Kidney (tissue), 14 donors: ENCODE measurements around the gene YOD1. TPM values are rescaled to one million over a fixed set of nuclear protein-coding genes. Genes with fewer than 3 reads are reported as not detected.

Experiments
- DNase-seq, 5 donors: peaks; one replicate each; pipeline ENCODE4 v3.0.0-alpha.2; 2013 to 2020
- FAIRE-seq: peaks from 2 replicates; lab custom pipeline; 2012; peaks lifted over from hg19 to GRCh38; lab: Jason Lieb, UNC
- H3K27ac ChIP-seq, 2 donors: one replicate each; pipeline ENCODE4 v1.7.0; 2013; ENCODE audit warnings: low read depth in 2 of 2, low read length in 2 of 2, inconsistent platforms in 1 of 2
- H3K27me3 ChIP-seq: one replicate; pipeline ENCODE4 v1.7.1; 2013; ENCODE audit warnings: low read length, inconsistent platforms; ENCODE audit not compliant: control insufficient read depth, insufficient read depth
- H3K36me3 ChIP-seq, 3 donors: one replicate each; pipeline versions ENCODE4 v1.7.0 to v1.7.1; 2013; ENCODE audit warnings: low read length in 3 of 3, control low read depth in 1 of 3, inconsistent platforms in 1 of 3; ENCODE audit not compliant: insufficient read depth in 3 of 3, control insufficient read depth in 2 of 3
- H3K4me1 ChIP-seq, 3 donors: one replicate each; pipeline versions ENCODE4 v1.7.0 to v1.7.1; 2013; ENCODE audit warnings: low read length in 3 of 3, inconsistent platforms in 1 of 3, low read depth in 1 of 3; ENCODE audit not compliant: control insufficient read depth in 2 of 3, insufficient read depth in 2 of 3
- H3K4me3 ChIP-seq, 3 donors: one replicate each; pipeline versions ENCODE4 v1.7.0 to v1.8.1; 2013; ENCODE audit warnings: low read length in 3 of 3, control low read depth in 1 of 3, inconsistent platforms in 1 of 3
- H3K9ac ChIP-seq, 3 donors: one replicate each; pipeline versions ENCODE4 v1.7.0 to v1.7.1; 2013; ENCODE audit warnings: low read length in 3 of 3, control low read depth in 1 of 3, inconsistent platforms in 1 of 3
- H3K9me3 ChIP-seq, 3 donors: one replicate each; pipeline versions ENCODE4 v1.7.0 to v1.7.1; 2013; ENCODE audit warnings: low read length in 3 of 3, control low read depth in 1 of 3, inconsistent platforms in 1 of 3; ENCODE audit not compliant: control insufficient read depth in 2 of 3, insufficient read depth in 1 of 3
- CTCF ChIP-seq: IDR thresholded peaks from 3 replicates; pipeline ENCODE4 v1.5.1; 2012; ENCODE audit warnings: mild to moderate bottlenecking, moderate library complexity, borderline replicate concordance; ENCODE audit not compliant: insufficient read depth; ENCODE audit errors: extremely low read depth
- intact Hi-C: fragments of 100-400 bp; cut with DNase I; formaldehyde crosslinking; loops from one replicate; pipeline ENCODE4 v1.11.1; 2022
- polyA plus RNA-seq: library from polyadenylated mRNA; stranded (reverse); fragments of 350-450 nt; fragmentation: Illumina TruSeq; extraction: RNeasy Lipid Tissue Mini Kit (QIAGEN cat#74804); gene quantifications from one replicate; pipeline ENCODE4 v1.2.3, GENCODE V29; 2014; ENCODE audit warnings: low read depth, low replicate concordance; ENCODE audit not compliant: insufficient read depth
- total RNA-seq: library from RNA; stranded (reverse); fragmentation: NEBNext Ultra II Directional; extraction: Animal tissue kit (Norgen Biotek cat#: 25700); gene quantifications from one replicate; pipeline ENCODE4 v1.2.1, GENCODE V29; 2021
- donor health status: control.
- donor health status: control.
- donor health status: control.
- donor health status: control.
- donor health status: control.
- donor health status: DM: yes; HTN: yes; CAD: no.
- donor health status: Normal renal cell carcinoma (clear cell type).

Gene YOD1
- total and polyA plus RNA-seq, 2 donors from 2014 or later = 2.7 to 6.2 TPM

- Histone ChIP-seq H3K4me3 (no peak overlapping the region), H3K36me3 (no peaks in the 10 kb centered on the region), H3K27me3 (no peaks in the 10 kb centered on the region), H3K27ac (no peak overlapping the region), H3K4me1 (peaks cover 0 to 15% (median 0%) of the 10 kb centered on the region in 3 donors), H3K9ac (no peak overlapping the region), H3K9me3 (no peaks in the 10 kb centered on the region)
- intact Hi-C loops = no loop called here
- no peak for DNase-seq
- FAIRE-seq = no peak
- TF ChIP-seq CTCF = no peak
Measured at GRCh38 chr1:206998816-206999215, 52.2 kb downstream of the YOD1 start.

Other genes with a start within 250 kb of the YOD1 start
- not detected for gene IL20, start 185.6 kb downstream of the YOD1 start, total RNA-seq
- not detected for gene IL20, start 185.6 kb downstream of the YOD1 start, polyA plus RNA-seq
- not detected for gene IL24, start 153.8 kb downstream of the YOD1 start, total RNA-seq
- not detected for gene IL24, start 153.8 kb downstream of the YOD1 start, polyA plus RNA-seq
- 16.7 TPM for gene FCMR, start 129.3 kb downstream of the YOD1 start, total RNA-seq
- 1.3 TPM for gene FCMR, start 129.3 kb downstream of the YOD1 start, polyA plus RNA-seq
- gene PIGR, start 104.7 kb downstream of the YOD1 start, total RNA-seq = 841 TPM
- gene PIGR, start 104.7 kb downstream of the YOD1 start, polyA plus RNA-seq = 187 TPM
- gene FCAMR, start 80.7 kb downstream of the YOD1 start, total RNA-seq = 1.8 TPM
- gene FCAMR, start 80.7 kb downstream of the YOD1 start, polyA plus RNA-seq = 34.6 TPM
- gene C1orf116, start 18.5 kb downstream of the YOD1 start, total RNA-seq = 19.6 TPM
- 11.9 TPM for gene C1orf116, start 18.5 kb downstream of the YOD1 start, polyA plus RNA-seq
- gene PFKFB2, start 2.1 kb upstream of the YOD1 start, total RNA-seq = 20.6 TPM
- gene PFKFB2, start 2.1 kb upstream of the YOD1 start, polyA plus RNA-seq = 21.7 TPM
- gene C4BPB, start 37.7 kb upstream of the YOD1 start, total RNA-seq = 1.3 TPM
- 0.49 TPM for gene C4BPB, start 37.7 kb upstream of the YOD1 start, polyA plus RNA-seq
- 45.7 TPM for gene C4BPA, start 53.0 kb upstream of the YOD1 start, total RNA-seq
- not detected for gene C4BPA, start 53.0 kb upstream of the YOD1 start, polyA plus RNA-seq